Stomach (tissue), 4 donors: ENCODE results near the gene KBTBD12.

ENCODE experiments used
- EP300 ChIP-seq: sonication (generic); formaldehyde crosslinking; IDR thresholded peaks from one replicate; pipeline ENCODE4 v1.6.1; 2017; ENCODE audit warnings: antibody characterized with exemption
- POLR2A ChIP-seq, 4 donors: fragments of 450-650 bp; IDR thresholded peaks; one replicate each; pipeline ENCODE4 v1.6.1; 2016; ENCODE audit warnings: antibody characterized with exemption in 4 of 4, control low read depth in 2 of 4, mild to moderate bottlenecking in 1 of 4, moderate library complexity in 1 of 4
- POLR2AphosphoS5 ChIP-seq, 3 donors: sonication (generic); formaldehyde crosslinking; IDR thresholded peaks; one replicate each; pipeline ENCODE4 v1.6.1; 2016; ENCODE audit warnings: antibody characterized with exemption in 3 of 3
- TF ChIP-seq, protein P1 (sequence below), 7 experiments: fragments of 450-650 bp in 4 of 7; fragments of 200-600 bp in 3 of 7; sonication (generic) in 3 of 7; IDR thresholded peaks; one replicate each; pipeline ENCODE4 v1.5.1; 2016 to 2019; ENCODE audit warnings: antibody characterized with exemption in 7 of 7, control low read depth in 2 of 7, mild to moderate bottlenecking in 1 of 7

DNA sequence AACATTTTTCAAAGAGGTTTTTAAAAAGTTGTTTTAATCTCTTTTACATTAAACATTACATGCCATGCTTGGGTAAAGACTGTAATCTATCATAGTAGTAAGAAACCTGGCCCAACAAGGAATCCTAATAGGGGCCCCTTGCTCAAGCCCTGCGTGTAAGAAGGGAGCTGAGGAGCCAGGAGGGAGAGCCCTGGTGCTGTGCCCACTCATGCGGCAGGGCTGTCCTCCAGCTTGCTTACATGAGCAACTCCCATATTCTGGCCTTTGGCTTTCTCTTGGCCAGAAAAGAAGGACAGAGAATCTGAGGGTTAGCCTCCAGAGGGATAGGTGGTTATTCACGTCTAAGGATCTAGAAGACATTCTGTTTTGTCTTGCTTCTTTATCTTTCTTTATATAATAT lies 49.8 kb downstream of the KBTBD12 start:
- TF ChIP-seq, protein P1, sequence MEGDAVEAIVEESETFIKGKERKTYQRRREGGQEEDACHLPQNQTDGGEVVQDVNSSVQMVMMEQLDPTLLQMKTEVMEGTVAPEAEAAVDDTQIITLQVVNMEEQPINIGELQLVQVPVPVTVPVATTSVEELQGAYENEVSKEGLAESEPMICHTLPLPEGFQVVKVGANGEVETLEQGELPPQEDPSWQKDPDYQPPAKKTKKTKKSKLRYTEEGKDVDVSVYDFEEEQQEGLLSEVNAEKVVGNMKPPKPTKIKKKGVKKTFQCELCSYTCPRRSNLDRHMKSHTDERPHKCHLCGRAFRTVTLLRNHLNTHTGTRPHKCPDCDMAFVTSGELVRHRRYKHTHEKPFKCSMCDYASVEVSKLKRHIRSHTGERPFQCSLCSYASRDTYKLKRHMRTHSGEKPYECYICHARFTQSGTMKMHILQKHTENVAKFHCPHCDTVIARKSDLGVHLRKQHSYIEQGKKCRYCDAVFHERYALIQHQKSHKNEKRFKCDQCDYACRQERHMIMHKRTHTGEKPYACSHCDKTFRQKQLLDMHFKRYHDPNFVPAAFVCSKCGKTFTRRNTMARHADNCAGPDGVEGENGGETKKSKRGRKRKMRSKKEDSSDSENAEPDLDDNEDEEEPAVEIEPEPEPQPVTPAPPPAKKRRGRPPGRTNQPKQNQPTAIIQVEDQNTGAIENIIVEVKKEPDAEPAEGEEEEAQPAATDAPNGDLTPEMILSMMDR (IDR thresholded peaks at IDR 0.05), result no peak
- no peak for TF ChIP-seq POLR2AphosphoS5 (IDR thresholded peaks at IDR 0.05)
- no peak for TF ChIP-seq POLR2A (IDR thresholded peaks at IDR 0.05)
- no peak for TF ChIP-seq EP300
